Right cardiac atrium (tissue), 5 donors: ENCODE results near the gene RNF121. TPM values are rescaled to one million over a fixed set of nuclear protein-coding genes. Genes with fewer than 3 reads are reported as not detected.

Source experiments
- ATAC-seq, 2 donors: fragments of 200-7000 bp; cut with Tn5 transposase; one replicate each; pipeline versions ENCODE4 v1.8.0 to v1.9.1; 2020; ENCODE audit warnings: moderate library complexity in 2 of 2, mild to moderate bottlenecking in 1 of 2
- DNase-seq, 3 donors: peaks; one replicate each; pipeline ENCODE4 v3.0.0-alpha.2; 2020
- H3K27ac ChIP-seq: one replicate; pipeline ENCODE4 v1.5.1; 2013; ENCODE audit warnings: mild to moderate bottlenecking, low read length, control low read depth, moderate library complexity
- H3K27me3 ChIP-seq: one replicate; pipeline ENCODE4 v1.6.1; 2013; ENCODE audit not compliant: control insufficient read depth, insufficient read depth
- H3K4me1 ChIP-seq: one replicate; pipeline ENCODE4 v1.6.1; 2013; ENCODE audit warnings: low read length; ENCODE audit not compliant: control insufficient read depth, insufficient read depth
- H3K4me3 ChIP-seq: one replicate; pipeline ENCODE4 v1.5.1; 2013; ENCODE audit warnings: low read length, control low read depth
- H3K9me3 ChIP-seq: one replicate; pipeline ENCODE4 v1.6.1; 2013; ENCODE audit warnings: low read length; ENCODE audit not compliant: control insufficient read depth
- WGBS: extraction: QIAGEN DNeasy Blood & Tissue Kit; methylation state at CpG from one replicate; pipeline ENCODE4 v1.1.7; 2013; 5-methylcytosine and 5-hydroxymethylcytosine counted together
- intact Hi-C, 4 donors: fragments of 100-400 bp; cut with DNase I; formaldehyde crosslinking; loops; one replicate each; pipeline versions ENCODE4 v1.11.0 to v1.14.0; 2022 to 2023
- polyA plus RNA-seq: library from polyadenylated mRNA; stranded (reverse); fragments of 200-250 nt; gene quantifications from one replicate; pipeline ENCODE4 v1.2.3, GENCODE V29; 2013
- total RNA-seq, 4 donors: library from RNA; stranded (reverse); fragmentation: NEBNext Ultra II Directional; extraction: Animal tissue kit (Norgen Biotek cat#: 25700); gene quantifications; one replicate each; pipeline ENCODE4 v1.2.1, GENCODE V29; 2021
- donor health status: healthy with polysubstance abuse.
- donor health status: DM: no; HTN: yes; CAD: no.
- donor health status: DM: no; HTN: no; CAD: no.
- donor health status: DM: no; HTN: yes; CAD: no; lungs with severe emphysema.
- donor health status: DM: yes; HTN: yes; CAD: no.

Gene RNF121
- total and polyA plus RNA-seq, 5 donors, result 12.2 to 26.8 (median 21.8) TPM

GRCh38 chr11:72000202-72000867 is 71.5 kb downstream of the RNF121 start:
- H3K9me3 ChIP-seq, result no peaks in the 10 kb centered on the region
- H3K27me3 ChIP-seq, result no peaks in the 10 kb centered on the region
- no peak overlapping the region for H3K4me3 ChIP-seq
- H3K27ac ChIP-seq, result no peak overlapping the region
- peaks cover 4% of the 10 kb centered on the region for H3K4me1 ChIP-seq
- intact Hi-C loops, result no loop called here
- ATAC-seq (no peak), DNase-seq (no peak)
- WGBS, result 88% methylated on average over 10 of the region's 10 CpGs

GRCh38 chr11:72001285-72001684 is 72.4 kb downstream of the RNF121 start:
- Histone ChIP-seq H3K9me3 (no peaks in the 10 kb centered on the region), H3K27ac (no peak overlapping the region), H3K27me3 (no peaks in the 10 kb centered on the region), H3K4me3 (no peak overlapping the region), H3K4me1 (peaks cover 4% of the 10 kb centered on the region)
- 79% methylated on average over 11 of the region's 11 CpGs for WGBS
- ATAC-seq (no peak), DNase-seq (no peak)
- intact Hi-C loops, result no loop called here

GRCh38 chr11:72001834-72002591 is 73.2 kb downstream of the RNF121 start:
- DNase-seq, result no peak
- Histone ChIP-seq H3K9me3 (no peaks in the 10 kb centered on the region), H3K27ac (no peak overlapping the region), H3K4me1 (peaks cover 4% of the 10 kb centered on the region), H3K4me3 (no peak overlapping the region), H3K27me3 (no peaks in the 10 kb centered on the region)
- 54% methylated on average over 10 of the region's 10 CpGs for WGBS
- intact Hi-C loops, result no loop called here
- ATAC-seq, result no peak

- DNase-seq (no peak), ATAC-seq (no peak)
- no peaks in the 10 kb centered on the region for H3K9me3 ChIP-seq
- 78% methylated on average over 12 of the region's 12 CpGs for WGBS
- H3K4me3 ChIP-seq, result no peak overlapping the region
- H3K27ac ChIP-seq, result no peak overlapping the region
- no peaks in the 10 kb centered on the region for H3K4me1 ChIP-seq
- no peaks in the 10 kb centered on the region for H3K27me3 ChIP-seq
- intact Hi-C loops, result no loop called here
These were observed 74.3 kb downstream of the RNF121 start for GRCh38 chr11:72002841-72003775.

- Histone ChIP-seq H3K27me3 (no peaks in the 10 kb centered on the region), H3K27ac (no peak overlapping the region), H3K9me3 (no peaks in the 10 kb centered on the region), H3K4me1 (no peaks in the 10 kb centered on the region), H3K4me3 (no peak overlapping the region)
- intact Hi-C loops, result no loop called here
- WGBS, result 94% methylated on average over 20 of the region's 20 CpGs
- DNase-seq (no peak), ATAC-seq (no peak)
These were observed 74.9 kb downstream of the RNF121 start for GRCh38 chr11:72003776-72004171.

GRCh38 chr11:72004515-72005346 is 75.9 kb downstream of the RNF121 start:
- Histone ChIP-seq H3K27me3 (no peaks in the 10 kb centered on the region), H3K9me3 (no peaks in the 10 kb centered on the region), H3K4me3 (no peak overlapping the region), H3K4me1 (no peaks in the 10 kb centered on the region), H3K27ac (no peak overlapping the region)
- ATAC-seq, result no peak
- no peak for DNase-seq
- 88% methylated on average over 16 of the region's 16 CpGs for WGBS
- intact Hi-C loops, result no loop called here

- ATAC-seq (no peak), DNase-seq (no peak)
- Histone ChIP-seq H3K27me3 (no peaks in the 10 kb centered on the region), H3K27ac (no peak overlapping the region), H3K4me3 (no peak overlapping the region), H3K9me3 (no peaks in the 10 kb centered on the region), H3K4me1 (no peaks in the 10 kb centered on the region)
- WGBS, result 81% methylated on average over 20 of the region's 20 CpGs
- intact Hi-C loops, result no loop called here
These were observed 76.8 kb downstream of the RNF121 start for GRCh38 chr11:72005347-72006260.

- H3K4me3 ChIP-seq, result no peak overlapping the region
- no peaks in the 10 kb centered on the region for H3K27me3 ChIP-seq
- intact Hi-C loops, result no loop called here
- H3K9me3 ChIP-seq, result no peaks in the 10 kb centered on the region
- 74% methylated on average over 8 of the region's 8 CpGs for WGBS
- peaks cover 4% of the 10 kb centered on the region for H3K4me1 ChIP-seq
- DNase-seq, result no peak
- no peak for ATAC-seq
- H3K27ac ChIP-seq, result no peak overlapping the region
These were observed 77.7 kb downstream of the RNF121 start for GRCh38 chr11:72006309-72007088.

- no peak overlapping the region for H3K27ac ChIP-seq
- no peak overlapping the region for H3K4me3 ChIP-seq
- intact Hi-C loops, result no loop called here
- H3K9me3 ChIP-seq, result no peaks in the 10 kb centered on the region
- H3K27me3 ChIP-seq, result no peaks in the 10 kb centered on the region
- ATAC-seq (no peak), DNase-seq (no peak)
- WGBS, result 85% methylated on average over 15 of the region's 15 CpGs
- peaks cover 6% of the 10 kb centered on the region for H3K4me1 ChIP-seq
These were observed 78.2 kb downstream of the RNF121 start for GRCh38 chr11:72007089-72007476.
